GM23248 (cell line): Measurements from ENCODE around the gene CLGN.

ENCODE experiments used
- EZH2 ChIP-seq: fragments of 200-600 bp; sonication (generic); IDR thresholded peaks from 2 replicates; pipeline ENCODE4 v1.6.1; 2018; ENCODE audit warnings: antibody characterized with exemption, mild to moderate bottlenecking; ENCODE audit not compliant: insufficient read depth, poor library complexity, severe bottlenecking
- EZH2phosphoT487 ChIP-seq: fragments of 200-600 bp; sonication (generic); IDR thresholded peaks from 2 replicates; pipeline ENCODE4 v1.6.1; 2018; ENCODE audit warnings: antibody characterized with exemption, moderate library complexity, mild to moderate bottlenecking, low read depth; ENCODE audit not compliant: insufficient read depth

GRCh38 chr4:140388015-140388414 is 39.4 kb downstream of the CLGN start:
- no peak for TF ChIP-seq EZH2
- TF ChIP-seq EZH2phosphoT487, result no peak
